Amygdala (tissue), 56 donors: ENCODE data around the gene RRP1.

Experiments used
- DNase-seq, 56 donors: peaks; one replicate each; lab custom pipeline; 2025; lab: John Stamatoyannopoulos, UW

RRP1 gene

GRCh38 chr21:43757601-43758000, 31.8 kb upstream of the RRP1 start:
- DNase-seq = peak in 3 of 56 donors; percentile 38 to 48 (median 44)

- DNase-seq = peak in 4 of 56 donors; percentile 21 to 48 (median 24)
These were observed 31.2 kb upstream of the RRP1 start for GRCh38 chr21:43758111-43758641.

- no peak for DNase-seq
These were observed 30.6 kb upstream of the RRP1 start for GRCh38 chr21:43758811-43759210.

- no peak for DNase-seq
These were observed 29.7 kb upstream of the RRP1 start for GRCh38 chr21:43759651-43760050.

- DNase-seq = no peak
These were observed 28.9 kb upstream of the RRP1 start for GRCh38 chr21:43760391-43760958.

GRCh38 chr21:43761886-43762285, 27.5 kb upstream of the RRP1 start:
- DNase-seq = no peak

GRCh38 chr21:43762303-43763128, 26.9 kb upstream of the RRP1 start:
- DNase-seq = no peak

- no peak for DNase-seq
These were observed 25.4 kb upstream of the RRP1 start for GRCh38 chr21:43763901-43764523.

GRCh38 chr21:43764576-43765495, 24.5 kb upstream of the RRP1 start:
- no peak for DNase-seq

- no peak for DNase-seq
These were observed 22.5 kb upstream of the RRP1 start for GRCh38 chr21:43766734-43767497.

GRCh38 chr21:43767498-43767983, 21.8 kb upstream of the RRP1 start:
- no peak for DNase-seq

GRCh38 chr21:43767984-43768867, 21.2 kb upstream of the RRP1 start:
- no peak for DNase-seq

GRCh38 chr21:43768868-43769167, 20.6 kb upstream of the RRP1 start:
- DNase-seq = no peak

- DNase-seq = no peak
These were observed 19.9 kb upstream of the RRP1 start for GRCh38 chr21:43769325-43769958.

- DNase-seq = no peak
These were observed 19.2 kb upstream of the RRP1 start for GRCh38 chr21:43770066-43770655.

GRCh38 chr21:43771199-43771675, 18.1 kb upstream of the RRP1 start:
- no peak for DNase-seq

GRCh38 chr21:43771698-43772424, 17.5 kb upstream of the RRP1 start:
- DNase-seq = no peak
